CD4-positive, alpha-beta T cell treated with Interleukin-4 for 1 hour (primary cell): Measurements from ENCODE around the gene GSAP.

ENCODE experiments used
- DNase-seq, 2 donors: peaks; one replicate each; pipeline ENCODE4 v3.0.0-alpha.2; 2020 to 2022

Gene GSAP

GRCh38 chr7:77407906-77408305 lies 8.2 kb downstream of the GSAP start:
- DNase-seq: no peak

DNA sequence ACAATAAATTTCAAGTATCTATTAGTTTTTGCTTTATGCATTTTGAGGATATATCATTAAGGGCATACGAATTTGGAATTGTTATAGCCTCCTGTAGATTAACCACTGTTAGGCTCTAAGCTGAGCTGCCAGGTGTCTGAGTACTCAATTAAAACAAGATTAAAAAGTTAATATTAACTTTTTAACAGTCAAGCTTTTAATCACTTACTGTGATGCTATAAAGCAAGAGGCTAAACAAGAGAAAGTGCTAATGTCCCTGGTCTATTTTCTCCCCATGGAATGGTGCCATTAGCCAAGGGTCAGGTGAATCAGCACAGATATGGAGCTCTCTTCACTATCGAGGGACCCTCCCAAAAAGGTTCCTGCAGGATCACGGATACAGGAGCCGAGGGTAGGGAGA lies 9.7 kb downstream of the GSAP start:
- DNase-seq: no peak

- no peak for DNase-seq
Observed at GRCh38 chr7:77404641-77405040, 11.5 kb downstream of the GSAP start.

GRCh38 chr7:77403957-77404356 lies 12.2 kb downstream of the GSAP start:
- DNase-seq: no peak

DNA sequence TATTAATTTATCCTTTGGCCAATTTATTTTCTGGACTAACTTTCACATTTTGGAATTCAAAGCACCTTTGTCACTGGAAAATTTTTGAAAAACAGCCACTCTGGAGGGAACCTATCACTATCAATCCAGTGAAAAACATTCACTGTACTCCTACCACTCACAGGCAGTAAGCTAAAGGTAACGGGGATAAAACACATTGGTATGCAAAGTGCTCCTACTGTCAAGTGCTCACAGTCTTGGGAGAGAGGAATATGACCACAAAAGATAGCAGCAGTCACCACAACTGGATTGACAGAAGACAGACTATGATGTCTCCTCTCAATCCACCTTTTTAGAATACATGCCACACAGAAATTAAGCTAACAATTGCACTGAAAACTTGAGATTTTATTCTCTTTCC lies 13.3 kb downstream of the GSAP start:
- no peak for DNase-seq

DNA sequence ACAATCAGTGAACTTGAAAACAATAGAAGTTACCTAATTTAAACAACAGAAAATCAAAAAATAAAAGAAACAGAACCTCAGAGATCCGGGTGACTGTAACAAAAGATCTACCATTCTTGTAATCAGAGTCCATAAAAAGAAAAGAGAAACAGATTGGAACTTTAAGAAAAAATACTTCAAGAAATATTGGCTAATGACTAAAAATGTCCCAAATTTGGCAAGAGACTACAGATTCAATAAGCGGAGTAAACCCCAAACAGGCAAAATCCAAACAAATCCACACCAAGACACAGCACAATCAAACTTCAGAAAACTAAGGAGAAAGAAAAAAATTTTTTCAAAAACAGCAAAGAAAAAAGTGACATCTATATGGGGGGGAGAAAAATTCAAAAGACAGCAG lies 15.1 kb downstream of the GSAP start:
- DNase-seq: no peak

GRCh38 chr7:77399816-77400215 lies 16.3 kb downstream of the GSAP start:
- DNase-seq: no peak

- DNase-seq: no peak
Observed at GRCh38 chr7:77396894-77397547, 19.1 kb downstream of the GSAP start.

GRCh38 chr7:77395626-77396025 lies 20.5 kb downstream of the GSAP start:
- DNase-seq: no peak

GRCh38 chr7:77393954-77394353 lies 22.2 kb downstream of the GSAP start:
- no peak for DNase-seq

GRCh38 chr7:77393261-77393660 lies 22.9 kb downstream of the GSAP start:
- DNase-seq: peak in 1 of 2 donors; percentile 5

DNA sequence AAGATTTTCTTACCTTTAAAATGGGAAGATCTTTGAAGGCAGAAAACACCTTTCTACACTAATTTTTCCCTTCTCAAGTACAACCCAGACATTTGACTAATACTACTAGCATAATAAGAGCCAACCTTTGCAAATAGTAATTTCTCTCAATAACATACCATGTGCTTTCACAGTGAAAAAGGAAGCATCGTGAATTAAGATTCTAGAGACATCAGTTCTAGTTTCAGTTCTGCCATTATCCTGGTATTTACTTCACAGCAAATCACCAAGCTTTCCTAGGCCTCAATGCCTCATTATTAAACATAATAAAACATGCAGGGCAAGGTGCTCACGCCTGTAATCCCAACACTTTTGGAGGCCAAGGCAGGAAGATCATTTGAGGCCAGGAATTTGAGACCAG lies 24.9 kb downstream of the GSAP start:
- DNase-seq: no peak

DNA sequence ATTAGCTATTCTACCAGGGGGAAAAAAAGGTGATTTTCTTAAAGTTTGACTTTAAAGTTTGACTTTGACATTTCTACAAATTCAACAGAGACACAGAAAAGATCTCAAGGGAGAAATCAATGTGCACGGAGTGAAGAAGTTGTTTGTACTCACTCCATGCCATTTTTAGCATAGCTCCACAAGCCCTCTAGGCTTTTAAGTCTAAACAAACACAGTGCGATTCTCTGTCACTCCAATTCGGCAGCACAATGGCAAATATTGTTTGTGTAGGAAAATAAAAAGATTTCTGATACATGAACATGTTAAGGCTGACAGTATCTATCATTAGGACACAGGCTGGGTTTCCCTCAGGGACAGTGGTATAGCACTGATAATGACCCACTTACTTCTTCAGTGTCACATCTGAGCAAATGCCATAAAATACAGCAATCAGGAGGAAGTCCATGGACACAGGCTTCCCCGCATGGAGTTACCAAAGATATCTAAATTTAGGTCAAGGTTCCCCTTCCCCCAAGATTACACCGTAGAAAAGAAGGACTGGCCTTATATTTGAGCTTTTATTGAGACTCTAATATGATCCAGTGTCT lies 28.0 kb downstream of the GSAP start:
- no peak for DNase-seq

GRCh38 chr7:77386165-77386822 lies 29.9 kb downstream of the GSAP start:
- DNase-seq: no peak

DNA sequence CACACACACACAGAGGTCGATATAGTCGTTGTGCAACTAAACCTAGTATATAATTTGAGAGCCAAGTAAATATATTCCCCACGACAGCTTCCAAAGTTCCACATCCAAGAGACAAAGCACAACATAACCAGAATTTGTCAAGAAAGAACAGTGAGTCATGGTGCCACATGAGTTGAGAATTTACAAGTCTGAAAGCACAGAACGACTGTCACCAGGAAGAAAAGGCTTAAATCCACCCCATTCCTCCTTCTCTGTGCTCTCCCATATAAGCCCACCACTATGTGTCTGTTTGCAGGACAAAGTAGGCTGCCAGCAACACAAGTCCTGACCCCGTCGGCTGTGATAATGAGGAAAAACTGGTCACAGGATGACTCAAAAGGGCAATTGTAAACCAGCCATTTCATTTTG lies 32.8 kb downstream of the GSAP start:
- DNase-seq: no peak

- DNase-seq: no peak
Observed at GRCh38 chr7:77382532-77382931, 33.6 kb downstream of the GSAP start.

GRCh38 chr7:77378584-77378983 lies 37.6 kb downstream of the GSAP start:
- no peak for DNase-seq

- DNase-seq: no peak
Observed at GRCh38 chr7:77370606-77371005, 45.5 kb downstream of the GSAP start.

DNA sequence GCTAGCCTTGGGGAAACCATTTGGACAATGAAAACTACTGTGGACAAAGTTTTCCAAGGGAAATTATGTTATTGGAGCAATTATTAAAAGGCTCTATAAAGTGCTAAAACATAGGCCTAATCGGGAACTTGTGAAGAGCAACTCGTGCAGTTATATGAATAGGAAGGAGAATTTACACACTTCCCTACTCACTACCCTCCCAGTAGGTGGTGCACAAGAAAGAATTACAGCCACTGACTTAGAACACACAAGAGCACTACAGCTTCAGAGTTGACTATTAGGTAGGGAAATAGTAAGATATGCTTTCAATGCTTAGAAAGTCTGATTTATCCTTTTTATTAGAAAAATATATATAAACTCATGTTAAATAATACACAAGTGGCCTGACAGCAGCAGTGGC lies 47.2 kb downstream of the GSAP start:
- DNase-seq: no peak

- no peak for DNase-seq
Observed at GRCh38 chr7:77367976-77368375, 48.2 kb downstream of the GSAP start.

DNA sequence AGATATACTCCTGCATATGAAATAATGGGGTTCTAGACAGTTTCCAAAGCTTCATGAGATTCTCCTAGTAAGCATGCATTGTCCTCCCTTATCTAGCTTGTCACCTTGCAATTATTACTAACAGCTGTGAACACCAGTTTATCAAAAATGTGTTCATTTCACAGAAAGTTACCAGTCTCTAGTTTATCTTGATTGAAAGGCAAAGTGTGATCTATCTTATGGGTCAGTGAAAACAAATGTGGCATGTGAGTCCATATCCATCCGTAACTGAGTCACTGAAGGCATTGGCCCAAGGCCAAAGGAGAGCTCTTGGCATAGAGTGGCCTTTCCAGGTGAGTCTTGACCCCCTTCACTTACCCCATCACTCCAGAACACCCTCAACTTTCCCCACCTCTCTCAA lies 53.2 kb downstream of the GSAP start:
- DNase-seq: no peak

DNA sequence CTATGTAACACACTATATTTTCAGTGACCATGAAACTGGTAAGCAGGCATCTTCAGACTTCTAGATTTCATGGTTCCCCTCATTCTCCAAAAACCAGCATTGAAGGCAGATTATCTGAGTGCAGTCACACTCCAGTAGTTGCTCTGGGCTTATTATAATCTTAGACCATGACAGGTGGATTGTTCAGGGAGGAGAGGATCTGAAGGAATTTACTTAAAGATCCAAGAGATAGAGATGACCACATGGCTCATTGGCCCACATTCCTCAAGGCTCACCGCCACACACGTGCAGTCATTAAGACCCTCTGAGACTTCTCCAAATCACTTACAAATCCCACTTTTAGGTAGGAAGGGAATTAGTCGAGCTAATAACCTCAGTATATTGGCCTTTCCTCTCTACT lies 55.2 kb downstream of the GSAP start:
- no peak for DNase-seq

DNA sequence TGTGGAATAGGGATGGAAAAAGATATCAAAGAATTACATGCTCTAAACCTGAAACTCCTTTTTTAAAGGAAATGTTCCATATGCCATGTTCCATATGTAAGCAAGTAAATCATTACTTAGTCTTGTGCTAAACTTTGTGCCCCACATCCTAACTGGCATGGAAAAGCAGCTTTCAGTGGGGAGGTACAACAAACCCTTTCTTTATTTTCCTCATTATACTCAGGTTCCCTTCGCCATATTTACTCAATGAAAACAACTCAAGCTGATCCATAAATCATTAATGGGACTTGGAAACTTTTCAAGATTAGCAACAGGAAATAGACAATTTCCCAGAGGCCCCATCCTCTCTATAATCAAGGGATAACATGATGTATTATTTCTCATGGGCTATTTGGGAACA lies 56.0 kb downstream of the GSAP start:
- DNase-seq: no peak

DNA sequence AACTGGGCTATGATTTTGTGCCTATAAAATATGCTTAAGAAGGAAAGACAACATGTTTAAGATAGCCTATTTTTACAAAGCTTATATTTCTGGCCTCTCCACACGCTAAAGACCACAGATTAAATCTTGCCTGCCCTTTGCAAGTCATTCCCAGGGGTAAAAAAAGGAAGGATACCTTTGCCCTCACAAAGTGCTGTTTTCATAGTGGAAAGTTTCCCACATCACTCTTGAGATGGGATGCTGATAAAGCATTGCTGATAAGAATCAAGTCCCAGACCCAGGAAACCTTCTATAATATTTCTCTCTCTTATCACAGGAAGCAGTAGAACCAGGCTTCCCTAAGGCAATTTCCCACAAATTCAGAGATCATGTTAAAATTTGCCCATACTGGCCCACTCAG lies 56.5 kb downstream of the GSAP start:
- no peak for DNase-seq

DNA sequence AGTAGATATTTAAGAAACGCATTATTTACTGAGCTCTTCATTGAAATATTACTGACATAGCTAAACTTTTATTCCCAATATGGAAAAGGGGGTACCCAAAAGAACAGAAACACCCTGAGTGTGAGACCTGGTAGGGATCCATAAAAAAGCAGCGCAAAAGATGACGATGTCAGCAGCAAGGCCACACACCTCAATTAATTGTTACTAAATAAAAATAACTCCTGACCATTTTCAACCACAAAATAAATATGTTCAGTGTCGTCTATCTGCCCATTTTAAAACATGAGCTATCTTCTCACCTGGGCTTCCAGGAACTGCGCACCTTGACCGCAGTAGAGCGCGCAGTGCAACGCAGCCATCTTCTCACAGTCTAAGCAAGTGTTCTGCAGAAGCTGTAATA lies 61.2 kb downstream of the GSAP start:
- no peak for DNase-seq
